Keratinocyte (primary cell): Measurements from ENCODE around the gene MAGI3. TPM values are rescaled to one million over a fixed set of nuclear protein-coding genes. Genes with fewer than 3 reads are reported as not detected.

Experiments
- DNase-seq: peaks from one replicate; pipeline ENCODE4 v3.0.0-alpha.2; 2011; ENCODE audit warnings: low read depth, missing footprints, low spot score
- FAIRE-seq: peaks from 2 replicates; lab custom pipeline; 2011; peaks lifted over from hg19 to GRCh38; lab: Jason Lieb, UNC
- H2AFZ ChIP-seq: 2 replicates; pipeline ENCODE4 v1.6.0; 2012; ENCODE audit warnings: low read length, control low read depth, inconsistent platforms; ENCODE audit not compliant: control insufficient read depth
- H3K27ac ChIP-seq: 2 replicates; pipeline ENCODE4 v1.5.1; 2011; ENCODE audit warnings: low read length; ENCODE audit not compliant: control insufficient read depth, insufficient read depth
- H3K27me3 ChIP-seq: 3 replicates; pipeline ENCODE4 v1.6.0; 2011; ENCODE audit warnings: low read length; ENCODE audit not compliant: control insufficient read depth, insufficient read depth; ENCODE audit errors: extremely low read depth
- H3K36me3 ChIP-seq, 2 experiments: 2 replicates in 1 of 2; 3 replicates in 1 of 2; pipeline ENCODE4 v1.5.1; 2011; ENCODE audit warnings: low read length in 2 of 2, mild to moderate bottlenecking in 1 of 2; ENCODE audit not compliant: control insufficient read depth in 2 of 2, insufficient read depth in 2 of 2; ENCODE audit errors: extremely low read depth in 1 of 2
- H3K4me1 ChIP-seq: 3 replicates; pipeline ENCODE4 v1.5.1; 2011; ENCODE audit warnings: low read length; ENCODE audit not compliant: control insufficient read depth, insufficient read depth; ENCODE audit errors: extremely low read depth
- H3K4me2 ChIP-seq: 3 replicates; pipeline ENCODE4 v1.6.0; 2011; ENCODE audit warnings: low read depth, low read length; ENCODE audit not compliant: control insufficient read depth, insufficient read depth; ENCODE audit errors: extremely low read depth
- H3K4me3 ChIP-seq, 3 experiments: fragments of 200-600 bp in 1 of 3; sonication (generic) in 1 of 3; 2 replicates in 2 of 3; 3 replicates in 1 of 3; pipeline ENCODE4 v1.5.1; 2011 to 2016; ENCODE audit warnings: low read length in 3 of 3, mild to moderate bottlenecking in 3 of 3, control low read depth in 2 of 3, inconsistent platforms in 1 of 3, low read depth in 1 of 3, mixed read lengths in 1 of 3, mixed run types in 1 of 3, moderate library complexity in 1 of 3; ENCODE audit not compliant: control insufficient read depth in 2 of 3, insufficient read depth in 2 of 3; ENCODE audit errors: extremely low read depth in 1 of 3
- H3K79me2 ChIP-seq: 2 replicates; pipeline ENCODE4 v1.6.0; 2012; ENCODE audit warnings: low read length; ENCODE audit not compliant: control insufficient read depth, insufficient read depth
- H3K9ac ChIP-seq: 3 replicates; pipeline ENCODE4 v1.6.0; 2011; ENCODE audit warnings: low read length; ENCODE audit not compliant: control insufficient read depth, insufficient read depth; ENCODE audit errors: extremely low read depth
- H3K9me1 ChIP-seq: 3 replicates; pipeline ENCODE4 v1.6.0; 2011; ENCODE audit warnings: low read length; ENCODE audit not compliant: control insufficient read depth, insufficient read depth; ENCODE audit errors: extremely low read depth
- H3K9me3 ChIP-seq: 2 replicates; pipeline ENCODE4 v1.5.1; 2012; ENCODE audit warnings: low read depth, low read length; ENCODE audit not compliant: control insufficient read depth
- H4K20me1 ChIP-seq: 3 replicates; pipeline ENCODE4 v1.6.0; 2011; ENCODE audit warnings: low read length; ENCODE audit not compliant: control insufficient read depth, insufficient read depth; ENCODE audit errors: extremely low read depth
- CTCF ChIP-seq, 3 experiments: IDR thresholded peaks in 1 of 3; conservative IDR thresholded peaks in 1 of 3; optimal IDR thresholded peaks in 1 of 3; 2 replicates in 2 of 3; 3 replicates in 1 of 3; pipeline versions ENCODE3 to v1.5.1; 2011; ENCODE audit warnings: low read length in 3 of 3, mild to moderate bottlenecking in 3 of 3, moderate library complexity in 2 of 3, control low read depth in 1 of 3, inconsistent platforms in 1 of 3; ENCODE audit not compliant: insufficient read depth in 2 of 3; ENCODE audit errors: extremely low read depth in 1 of 3
- EZH2 ChIP-seq: IDR thresholded peaks from one replicate; pipeline ENCODE4 v1.6.1; 2012; ENCODE audit warnings: inconsistent platforms, mild to moderate bottlenecking, low read length, moderate library complexity
- dilution Hi-C: fragments of 300-500 bp; cut with MboI; formaldehyde crosslinking; loops from one replicate; pipeline ENCODE4 v1.7.0; 2020; ENCODE audit warnings: low sequenced_read_pairs; ENCODE audit not compliant: extremely low pct_ligation_motif_present
- polyA plus RNA-seq, 5 experiments: library from polyadenylated mRNA; depleted of rRNA in 3 of 5; stranded (reverse) in 3 of 5; stranded (forward) in 1 of 5; unstranded in 1 of 5; fragments of >200 nt; gene quantifications; 1 replicate in 1 of 5; 2 replicates in 3 of 5; 3 replicates in 1 of 5; pipeline versions ENCODE4 v1.2.1 to v1.2.3, GENCODE V29; 2011 to 2012; ENCODE audit warnings: missing spikeins in 2 of 5, low read depth in 1 of 5, low replicate concordance in 1 of 5

The MAGI3 gene
- polyA plus RNA-seq, 1 donor (not counting 4 experiments of a cell fraction or from before 2014, with no cell fraction given), result 3.2 TPM

- no peak overlapping the region for H3K9ac ChIP-seq
- no peaks in the 10 kb centered on the region for H3K9me1 ChIP-seq
- no peaks in the 10 kb centered on the region for H4K20me1 ChIP-seq
- no peak overlapping the region for H3K4me2 ChIP-seq
- DNase-seq, result no peak
- peaks cover 2% of the 10 kb centered on the region for H3K79me2 ChIP-seq
- no peaks in the 10 kb centered on the region for H3K36me3 ChIP-seq
- no peaks in the 10 kb centered on the region for H3K9me3 ChIP-seq
- no peak overlapping the region for H3K27ac ChIP-seq
- H3K27me3 ChIP-seq, result no peaks in the 10 kb centered on the region
- dilution Hi-C loops, result no loop called here
- FAIRE-seq, result no peak
- H2AFZ ChIP-seq, result no peak overlapping the region
- TF ChIP-seq CTCF (optimal IDR thresholded peaks at IDR 0.05 in 1 of 3, IDR thresholded peaks at IDR 0.05 in 1 of 3, conservative IDR thresholded peaks at IDR 0.05 in 1 of 3; ENCODE audit: extremely low read depth in 1 of 3, insufficient read depth in 2 of 3, low read length in 3 of 3) (no peak), EZH2 (no peak)
- H3K4me3 ChIP-seq, result no peak overlapping the region
- H3K4me1 ChIP-seq, result peaks cover 42% of the 10 kb centered on the region
Observed at GRCh38 chr1:113540335-113540734, 150.0 kb downstream of the MAGI3 start.

- Histone ChIP-seq H4K20me1 (no peaks in the 10 kb centered on the region), H3K36me3 (no peaks in the 10 kb centered on the region), H3K9ac (no peak overlapping the region), H3K4me1 (peaks cover 46% of the 10 kb centered on the region), H3K4me3 (no peak overlapping the region), H3K27me3 (no peaks in the 10 kb centered on the region), H3K27ac (no peak overlapping the region), H3K4me2 (no peak overlapping the region), H3K9me1 (no peaks in the 10 kb centered on the region), H3K79me2 (peaks cover 2% of the 10 kb centered on the region), H3K9me3 (no peaks in the 10 kb centered on the region), H2AFZ (no peak overlapping the region)
- FAIRE-seq (no peak), DNase-seq (no peak)
- no peak for TF ChIP-seq CTCF (optimal IDR thresholded peaks at IDR 0.05 in 1 of 3, IDR thresholded peaks at IDR 0.05 in 1 of 3, conservative IDR thresholded peaks at IDR 0.05 in 1 of 3; ENCODE audit: extremely low read depth in 1 of 3, insufficient read depth in 2 of 3, low read length in 3 of 3)
- no peak for TF ChIP-seq EZH2
- dilution Hi-C loops, result no loop called here
Observed at GRCh38 chr1:113541106-113541505, 150.8 kb downstream of the MAGI3 start.
